Activated CD4-positive, alpha-beta T cell treated with anti-CD3 and anti-CD28 coated beads, Interleukin-10, Interleukin-2, amounts not matched to agents 100 ng/mL and 50 ng/mL, durations not matched to agents 16 hours and 8 hours (primary cell): ENCODE data around the gene IFNAR1.
"Not testable (repeated sequence)": the region's sequence is repeated elsewhere in the genome, so short reads cannot be mapped to it uniquely, and the experiment has no call there.

ENCODE experiments used
- DNase-seq: peaks from one replicate; pipeline ENCODE4 v3.0.0-alpha.2; 2020

Gene IFNAR1

DNA sequence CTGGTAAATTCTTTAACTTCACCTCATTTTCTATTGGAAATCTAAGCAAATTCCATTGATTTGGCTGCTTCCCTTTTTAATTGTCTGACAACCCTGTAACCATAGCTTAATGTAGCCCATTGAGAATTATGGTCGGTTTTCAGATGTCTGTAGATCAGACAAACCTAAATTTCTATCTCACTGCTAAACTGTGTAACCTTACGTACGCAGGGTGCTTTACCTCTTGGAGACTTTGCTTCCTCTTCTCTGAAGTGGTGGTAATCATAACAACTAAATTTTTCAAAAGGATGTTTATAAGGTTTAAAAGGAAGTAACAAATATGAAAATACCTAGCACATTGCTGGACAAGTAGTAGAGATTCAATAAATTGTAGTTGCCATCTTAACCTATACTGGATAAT lies 25.9 kb downstream of the IFNAR1 start:
- DNase-seq, result no peak

DNA sequence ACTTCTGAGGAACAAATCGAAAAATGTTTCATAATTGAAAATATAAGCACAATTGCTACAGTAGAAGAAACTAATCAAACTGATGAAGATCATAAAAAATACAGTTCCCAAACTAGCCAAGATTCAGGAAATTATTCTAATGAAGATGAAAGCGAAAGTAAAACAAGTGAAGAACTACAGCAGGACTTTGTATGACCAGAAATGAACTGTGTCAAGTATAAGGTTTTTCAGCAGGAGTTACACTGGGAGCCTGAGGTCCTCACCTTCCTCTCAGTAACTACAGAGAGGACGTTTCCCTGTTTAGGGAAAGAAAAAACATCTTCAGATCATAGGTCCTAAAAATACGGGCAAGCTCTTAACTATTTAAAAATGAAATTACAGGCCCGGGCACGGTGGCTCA lies 30.6 kb downstream of the IFNAR1 start:
- no peak for DNase-seq

GRCh38 chr21:33355996-33356395 lies 31.2 kb downstream of the IFNAR1 start:
- DNase-seq, result no peak

DNA sequence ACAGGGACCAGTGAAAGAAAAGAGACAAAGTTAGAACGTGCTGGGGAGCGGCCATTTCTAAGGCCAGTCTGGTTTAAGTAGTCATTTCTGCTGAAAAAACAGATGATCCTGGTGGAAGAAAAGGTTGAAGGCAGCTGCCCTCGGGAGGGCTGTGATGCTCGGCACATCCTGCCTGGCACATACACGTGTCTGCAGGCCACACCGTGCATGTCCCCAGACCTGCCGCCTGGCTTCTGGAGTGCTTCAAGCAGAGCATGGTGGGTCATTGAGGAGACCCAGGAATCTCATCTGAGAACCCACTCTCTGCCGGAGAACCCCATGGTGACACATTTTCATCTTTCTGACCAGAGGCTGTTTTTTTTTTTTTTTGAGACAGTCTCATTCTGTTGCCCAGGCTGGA lies 32.4 kb downstream of the IFNAR1 start:
- no peak for DNase-seq

DNA sequence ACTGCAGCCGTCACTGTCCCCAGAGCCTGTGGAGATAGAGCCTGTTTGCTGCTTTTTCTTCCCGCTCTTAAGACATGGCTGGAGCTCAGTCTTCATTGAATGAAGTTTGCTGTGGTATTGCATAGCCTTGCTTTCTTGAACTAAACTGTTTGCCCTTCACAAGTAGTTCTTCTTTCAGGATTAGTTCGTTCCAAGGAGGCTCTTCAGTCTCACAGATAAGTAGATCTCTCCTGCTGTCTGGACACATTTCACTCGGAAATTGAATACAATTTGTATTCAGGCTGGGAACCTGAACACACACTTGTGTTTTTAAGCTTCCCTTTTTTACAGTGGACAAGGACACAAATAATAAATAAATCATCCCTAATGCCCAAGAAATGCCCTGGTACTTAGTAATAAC lies 34.7 kb downstream of the IFNAR1 start:
- DNase-seq, result no peak

DNA sequence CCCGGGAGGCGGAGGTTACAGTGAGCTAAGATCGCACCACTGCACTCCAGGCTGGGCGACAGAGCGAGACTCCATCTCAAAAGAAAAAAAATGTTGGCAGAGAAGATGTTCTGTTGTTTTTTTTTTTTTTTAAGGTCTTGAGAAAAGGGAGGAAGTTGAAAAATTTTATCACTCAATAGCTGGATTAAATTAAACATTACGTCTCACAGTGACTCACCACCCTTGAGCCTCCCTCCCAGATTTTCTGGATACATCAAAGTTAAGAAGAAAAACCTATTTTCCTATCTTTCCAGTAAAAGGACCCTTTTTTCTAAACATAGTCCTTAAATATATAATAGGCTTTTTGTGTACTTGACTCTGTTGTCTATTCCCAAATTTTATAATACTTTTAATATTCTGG lies 35.5 kb downstream of the IFNAR1 start:
- no peak for DNase-seq

DNA sequence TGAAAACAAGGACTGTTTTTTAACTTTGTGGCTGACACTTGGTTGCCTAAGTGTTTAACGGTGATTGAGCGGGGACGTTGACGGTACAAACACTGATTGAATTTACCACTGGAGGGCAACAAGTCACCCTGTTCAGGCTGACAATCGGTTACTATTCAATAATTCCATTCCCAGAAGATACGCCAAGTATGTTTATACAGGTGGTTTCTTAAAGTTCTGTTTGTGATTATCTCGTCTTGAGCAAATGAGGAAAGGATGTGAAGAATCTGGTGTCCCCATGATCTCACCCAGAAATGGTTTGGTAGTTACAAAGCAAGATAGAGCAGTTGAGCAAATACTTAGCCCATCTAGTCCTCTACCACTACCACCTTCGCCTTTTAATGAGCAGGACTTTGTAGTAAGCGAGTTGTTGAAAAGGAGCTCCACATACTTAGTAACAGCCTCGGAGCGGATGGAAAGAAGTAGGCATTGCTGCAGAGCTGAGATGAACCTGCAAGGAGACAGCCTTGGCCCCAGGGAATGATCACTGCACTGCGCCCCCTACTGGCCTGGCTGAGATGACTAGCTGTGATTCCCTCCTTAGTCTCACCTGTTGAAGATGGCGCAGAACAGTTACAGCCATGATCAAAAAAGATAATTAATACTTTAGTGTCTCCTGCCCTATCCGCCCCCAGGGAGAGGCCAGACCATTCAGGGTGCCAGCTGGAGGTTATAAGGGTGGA lies 36.3 kb downstream of the IFNAR1 start:
- peak; percentile 87 for DNase-seq

GRCh38 chr21:33362044-33362555 lies 37.3 kb downstream of the IFNAR1 start:
- peak; percentile 63 for DNase-seq

GRCh38 chr21:33363911-33364609 lies 39.3 kb downstream of the IFNAR1 start:
- not testable (repeated sequence) for DNase-seq

- no peak for DNase-seq
These were observed 40.1 kb downstream of the IFNAR1 start for GRCh38 chr21:33364830-33365229.

- no peak for DNase-seq
These were observed 42.7 kb downstream of the IFNAR1 start for GRCh38 chr21:33367309-33367973.

DNA sequence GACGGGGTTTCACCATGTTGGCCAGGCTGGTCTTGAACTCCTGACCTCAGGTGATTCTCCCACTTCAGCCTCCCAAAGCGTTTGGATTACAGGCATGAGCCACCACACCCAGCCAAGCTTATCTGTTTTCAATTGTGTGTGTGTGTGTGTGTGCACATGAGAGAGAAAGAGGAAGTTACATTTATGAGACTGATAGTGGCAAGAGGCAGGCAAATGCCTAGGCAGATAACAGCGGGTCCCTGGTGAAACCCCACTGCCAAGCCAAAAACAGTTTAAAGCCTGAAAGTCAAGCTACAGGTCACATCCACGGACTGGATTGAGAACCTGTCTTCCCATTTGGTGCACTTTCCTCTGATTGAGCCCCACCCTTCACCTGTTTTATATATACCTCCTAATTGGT lies 43.4 kb downstream of the IFNAR1 start:
- DNase-seq, result no peak

DNA sequence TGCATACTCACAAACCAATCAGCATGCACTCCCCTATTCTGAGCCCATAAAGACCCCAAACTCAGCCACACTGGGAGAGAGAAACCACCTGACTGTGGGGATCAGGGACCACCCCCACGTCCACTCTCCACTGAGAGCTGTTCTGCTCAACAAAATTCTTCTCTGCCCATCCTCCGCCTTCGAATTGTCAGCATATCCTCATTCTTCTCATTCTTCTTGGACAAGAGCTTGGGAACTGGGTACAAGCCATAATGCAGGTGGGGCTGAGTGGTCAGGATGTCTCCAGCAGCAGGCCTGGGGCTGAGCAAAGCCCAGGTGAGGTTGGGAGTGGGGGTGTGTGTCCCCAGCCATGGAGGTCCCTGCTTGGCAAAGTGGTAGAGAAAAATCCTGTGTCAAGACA lies 43.8 kb downstream of the IFNAR1 start:
- no peak for DNase-seq

DNA sequence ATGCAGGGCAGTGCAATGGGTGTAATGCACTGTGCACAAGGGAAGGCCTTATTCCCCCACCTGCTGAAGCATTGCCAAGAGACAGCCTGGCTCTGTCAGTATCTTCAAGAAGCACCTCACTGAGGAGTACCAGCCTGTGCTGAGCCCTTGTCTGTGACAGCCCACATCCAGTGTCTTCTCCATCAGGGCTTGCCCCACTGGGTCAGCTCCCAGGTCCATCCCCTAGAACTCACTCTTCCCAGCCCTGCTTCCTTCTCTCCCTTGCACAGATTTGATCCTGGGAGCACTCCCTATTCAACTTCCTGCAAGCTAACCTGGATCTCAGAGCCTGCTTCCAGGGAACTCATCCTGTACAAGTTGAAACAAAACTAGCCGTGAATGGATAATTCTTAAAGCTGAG lies 44.8 kb downstream of the IFNAR1 start:
- DNase-seq, result no peak

DNA sequence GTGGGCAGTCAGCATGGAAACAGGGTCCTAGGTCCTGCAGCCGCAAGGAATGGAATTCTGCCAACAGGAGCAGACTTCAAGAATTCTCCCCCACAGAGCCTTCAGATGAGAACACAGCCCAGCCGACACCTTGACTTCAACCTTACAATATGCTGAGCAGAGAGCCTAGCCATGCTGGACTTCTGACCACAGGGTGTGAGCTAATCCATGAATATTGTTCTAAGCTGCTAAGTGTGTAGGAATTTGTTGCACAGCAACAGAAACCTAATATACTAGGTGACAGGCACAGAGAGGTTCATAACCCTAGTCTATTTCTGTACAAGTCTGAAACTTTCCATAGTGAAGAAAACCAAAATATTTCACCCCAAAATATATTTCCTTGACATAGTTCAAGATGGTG lies 45.5 kb downstream of the IFNAR1 start:
- DNase-seq, result no peak

DNA sequence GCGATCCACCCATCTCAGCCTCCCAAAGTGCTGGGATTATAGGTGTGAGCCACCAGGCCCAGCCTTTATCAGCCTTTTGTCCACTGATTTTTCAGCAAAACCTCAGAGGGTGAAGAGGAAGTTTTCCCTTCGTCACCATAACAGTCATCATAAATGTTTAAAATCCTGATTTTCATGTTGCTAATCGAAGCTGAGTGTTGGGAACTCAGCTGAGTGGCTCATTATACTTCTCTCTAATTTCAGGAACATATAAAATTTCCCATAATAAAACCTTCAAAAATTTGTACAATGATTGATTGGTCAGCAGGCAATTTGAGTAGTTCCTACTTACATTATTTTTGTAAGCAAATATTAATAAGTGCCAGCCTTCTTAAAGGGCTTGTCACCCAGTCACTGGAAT lies 46.6 kb downstream of the IFNAR1 start:
- DNase-seq, result no peak

DNA sequence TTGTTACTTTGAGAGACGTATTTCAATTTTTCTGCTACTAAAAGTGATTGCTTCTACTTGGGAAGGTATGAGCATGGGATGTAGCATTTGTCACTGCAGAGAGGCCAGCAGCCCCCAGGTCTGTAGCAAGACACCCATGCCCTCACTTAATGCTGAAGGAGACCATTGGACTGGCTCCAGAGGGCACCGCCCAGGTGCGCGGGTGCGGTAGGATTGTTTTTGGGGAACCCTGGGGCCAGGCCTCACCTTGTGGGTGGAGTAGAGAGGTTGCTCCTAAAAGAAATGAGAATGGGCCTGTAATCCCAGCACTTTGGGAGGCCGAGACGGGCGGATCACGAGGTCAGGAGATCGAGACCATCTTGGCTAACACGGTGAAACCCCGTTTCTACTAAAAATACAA lies 47.8 kb downstream of the IFNAR1 start:
- no peak for DNase-seq

DNA sequence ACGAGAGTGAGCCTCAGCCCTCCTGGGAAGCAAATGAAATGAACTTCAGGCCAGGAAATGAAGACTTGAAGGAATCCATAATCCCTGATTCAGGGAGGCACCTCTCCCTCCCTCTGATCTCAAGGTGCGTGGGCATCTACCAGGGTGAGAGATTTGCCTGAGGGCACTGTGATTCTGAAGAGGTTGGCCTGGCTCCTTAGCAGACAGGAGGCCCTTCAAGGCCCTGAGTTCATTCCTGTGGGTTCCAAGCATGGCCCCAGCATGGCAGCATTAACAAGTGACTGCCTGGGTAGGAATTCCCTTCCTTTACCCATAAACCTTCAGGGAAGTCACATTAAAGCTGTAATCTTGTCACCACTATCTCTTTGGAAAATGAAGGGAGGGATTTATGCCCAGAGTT lies 48.7 kb downstream of the IFNAR1 start:
- DNase-seq, result no peak

DNA sequence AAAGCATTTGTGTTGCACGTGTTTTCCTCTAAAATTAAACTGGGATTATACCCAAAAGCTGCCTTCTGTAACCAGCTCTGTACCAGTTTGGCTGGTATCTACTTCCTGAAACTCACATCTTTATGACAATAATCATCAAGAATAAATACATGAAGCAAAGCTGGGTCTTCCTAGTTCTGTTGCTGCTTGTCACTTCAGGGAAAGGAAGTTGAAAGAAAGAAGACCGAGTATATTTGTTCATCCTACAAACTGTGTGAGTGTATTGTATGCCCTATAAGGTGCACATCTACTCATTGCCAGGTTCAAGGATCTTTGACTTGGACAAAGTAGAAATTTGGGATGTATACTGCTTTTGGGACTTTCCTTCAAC lies 49.3 kb downstream of the IFNAR1 start:
- DNase-seq, result no peak

GRCh38 chr21:33374450-33375096 lies 49.8 kb downstream of the IFNAR1 start:
- DNase-seq, result peak; percentile 55

GRCh38 chr21:33375101-33375644 lies 50.4 kb downstream of the IFNAR1 start:
- no peak for DNase-seq

DNA sequence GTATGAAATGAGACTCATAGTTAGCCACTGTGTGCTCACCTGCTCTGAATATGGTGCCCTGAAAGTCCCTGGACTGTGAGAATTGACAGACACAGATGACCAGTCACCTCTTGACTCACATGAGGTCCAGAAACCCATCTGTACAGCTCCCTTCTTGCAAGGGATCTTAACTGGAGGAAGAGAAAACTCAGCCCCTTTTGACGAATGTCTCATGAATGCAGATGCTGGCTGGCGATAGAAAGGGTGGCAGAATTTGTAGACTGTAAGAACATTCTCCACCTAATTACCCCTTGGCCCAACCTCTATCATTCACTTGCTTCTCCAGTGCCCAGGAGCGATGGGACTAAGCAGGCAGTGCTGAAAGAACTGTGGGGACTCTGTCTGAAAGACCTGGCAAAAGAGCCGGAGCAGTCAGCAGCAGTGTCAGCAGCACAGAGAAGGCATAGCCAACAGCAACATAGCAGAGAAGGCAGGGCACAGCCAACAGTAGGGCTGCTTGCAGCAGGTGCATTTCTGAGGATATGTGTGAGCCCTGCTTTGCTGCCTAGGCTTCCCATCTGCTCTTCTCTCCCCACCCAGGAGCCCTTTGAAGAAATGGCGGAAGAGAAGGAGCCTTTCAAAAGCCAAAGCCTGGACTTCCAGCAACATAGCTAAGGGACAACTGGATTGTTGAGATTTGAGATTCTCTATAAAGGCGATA lies 52.6 kb downstream of the IFNAR1 start:
- no peak for DNase-seq

GRCh38 chr21:33378081-33378480 lies 53.3 kb downstream of the IFNAR1 start:
- DNase-seq, result no peak
